Upper lobe of right lung (tissue), 1 donor: ENCODE results near the gene LEMD1. TPM values are rescaled to one million over a fixed set of nuclear protein-coding genes. Genes with fewer than 3 reads are reported as not detected.

ENCODE experiments used
- ATAC-seq: fragments of 200-7000 bp; cut with Tn5 transposase; one replicate; pipeline ENCODE4 v1.9.1; 2020; ENCODE audit warnings: mild to moderate bottlenecking, moderate library complexity
- DNase-seq: peaks from one replicate; pipeline ENCODE4 v3.0.0-alpha.2; 2020
- H3K27ac ChIP-seq: fragments of 200-600 bp; one replicate; pipeline ENCODE4 v1.8.0; 2022
- H3K27me3 ChIP-seq: fragments of 200-600 bp; one replicate; pipeline ENCODE4 v1.8.0; 2022; ENCODE audit warnings: mild to moderate bottlenecking
- H3K36me3 ChIP-seq: fragments of 200-600 bp; one replicate; pipeline ENCODE4 v1.8.0; 2022
- H3K4me1 ChIP-seq: fragments of 200-600 bp; one replicate; pipeline ENCODE4 v1.8.0; 2022
- H3K4me3 ChIP-seq: fragments of 200-600 bp; one replicate; pipeline ENCODE4 v1.8.0; 2022; ENCODE audit warnings: mild to moderate bottlenecking
- H3K9me3 ChIP-seq: fragments of 200-600 bp; one replicate; pipeline ENCODE4 v1.8.0; 2022
- intact Hi-C: fragments of 100-400 bp; cut with DNase I; formaldehyde crosslinking; loops from one replicate; pipeline ENCODE4 v1.11.0; 2022
- total RNA-seq: library from RNA; stranded (reverse); fragmentation: NEBNext Ultra II Directional; extraction: Animal tissue kit (Norgen Biotek cat#: 25700); gene quantifications from one replicate; pipeline ENCODE4 v1.2.1, GENCODE V29; 2021
- TF ChIP-seq, protein P1 (sequence below): fragments of 200-600 bp; IDR thresholded peaks from one replicate; pipeline ENCODE4 v1.8.0; 2022; ENCODE audit warnings: antibody characterized with exemption
- donor health status: DM: no; HTN: yes; CAD: no; lungs with severe emphysema.

The LEMD1 gene
- total RNA-seq, 1 donor from 2014 or later = 2.1 TPM

DNA sequence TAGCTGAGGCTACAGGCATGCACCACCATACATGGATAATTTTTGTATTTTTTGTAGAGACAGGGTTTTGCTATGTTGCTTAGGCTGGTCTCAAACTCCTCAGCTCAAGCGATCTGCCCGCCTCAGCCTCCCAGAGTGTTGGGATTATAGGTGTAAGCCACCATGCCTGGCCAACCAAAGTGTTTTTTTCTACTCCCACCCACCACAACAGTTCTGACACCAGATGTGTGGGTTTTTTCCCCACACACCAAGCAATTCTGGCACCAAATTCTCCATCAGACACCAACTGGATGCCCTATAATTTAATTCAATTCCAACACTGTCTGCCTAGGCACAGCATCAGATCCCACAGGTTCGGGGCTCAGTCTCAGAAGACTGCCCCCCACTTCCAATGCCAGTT is 44.5 kb downstream of the LEMD1 start:
- ATAC-seq (no peak), DNase-seq (no peak)
- intact Hi-C loops = no loop called here
- Histone ChIP-seq H3K4me1 (peaks cover 21% of the 10 kb centered on the region), H3K36me3 (no peaks in the 10 kb centered on the region), H3K27ac (no peak overlapping the region), H3K27me3 (no peaks in the 10 kb centered on the region), H3K4me3 (no peak overlapping the region), H3K9me3 (no peaks in the 10 kb centered on the region)
- TF ChIP-seq, protein P1, sequence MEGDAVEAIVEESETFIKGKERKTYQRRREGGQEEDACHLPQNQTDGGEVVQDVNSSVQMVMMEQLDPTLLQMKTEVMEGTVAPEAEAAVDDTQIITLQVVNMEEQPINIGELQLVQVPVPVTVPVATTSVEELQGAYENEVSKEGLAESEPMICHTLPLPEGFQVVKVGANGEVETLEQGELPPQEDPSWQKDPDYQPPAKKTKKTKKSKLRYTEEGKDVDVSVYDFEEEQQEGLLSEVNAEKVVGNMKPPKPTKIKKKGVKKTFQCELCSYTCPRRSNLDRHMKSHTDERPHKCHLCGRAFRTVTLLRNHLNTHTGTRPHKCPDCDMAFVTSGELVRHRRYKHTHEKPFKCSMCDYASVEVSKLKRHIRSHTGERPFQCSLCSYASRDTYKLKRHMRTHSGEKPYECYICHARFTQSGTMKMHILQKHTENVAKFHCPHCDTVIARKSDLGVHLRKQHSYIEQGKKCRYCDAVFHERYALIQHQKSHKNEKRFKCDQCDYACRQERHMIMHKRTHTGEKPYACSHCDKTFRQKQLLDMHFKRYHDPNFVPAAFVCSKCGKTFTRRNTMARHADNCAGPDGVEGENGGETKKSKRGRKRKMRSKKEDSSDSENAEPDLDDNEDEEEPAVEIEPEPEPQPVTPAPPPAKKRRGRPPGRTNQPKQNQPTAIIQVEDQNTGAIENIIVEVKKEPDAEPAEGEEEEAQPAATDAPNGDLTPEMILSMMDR = no peak

DNA sequence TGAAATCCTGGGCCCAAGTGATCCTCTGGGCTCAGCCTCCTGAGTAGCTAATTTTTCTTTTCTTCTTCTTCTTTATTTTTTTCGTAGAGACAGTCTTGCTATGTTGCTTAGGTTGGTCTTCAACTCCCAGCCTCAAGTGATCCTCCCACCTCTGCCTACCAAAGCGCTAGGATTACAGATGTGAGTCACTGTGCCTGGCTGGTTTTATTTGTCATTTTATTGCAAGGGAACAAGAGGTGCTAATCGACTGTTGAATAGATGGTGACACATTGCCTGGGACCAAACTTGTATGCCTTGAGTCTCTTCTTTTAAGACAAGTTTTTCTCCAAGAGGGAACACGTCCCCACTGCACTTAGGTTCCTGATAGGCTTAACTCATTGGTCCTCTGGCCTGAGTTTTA is 45.1 kb downstream of the LEMD1 start:
- peaks cover 21% of the 10 kb centered on the region for H3K4me1 ChIP-seq
- TF ChIP-seq, protein P1 = no peak
- intact Hi-C loops = no loop called here
- no peaks in the 10 kb centered on the region for H3K36me3 ChIP-seq
- no peak overlapping the region for H3K4me3 ChIP-seq
- DNase-seq = no peak
- ATAC-seq = no peak
- no peak overlapping the region for H3K27ac ChIP-seq
- H3K9me3 ChIP-seq = no peaks in the 10 kb centered on the region
- H3K27me3 ChIP-seq = no peaks in the 10 kb centered on the region

GRCh38 chr1:205375835-205376545 is 45.9 kb downstream of the LEMD1 start:
- TF ChIP-seq, protein P1 = no peak
- Histone ChIP-seq H3K27me3 (no peaks in the 10 kb centered on the region), H3K9me3 (no peaks in the 10 kb centered on the region), H3K4me1 (peaks cover 21% of the 10 kb centered on the region), H3K4me3 (no peak overlapping the region), H3K27ac (no peak overlapping the region), H3K36me3 (no peaks in the 10 kb centered on the region)
- ATAC-seq (peak; percentile 58), DNase-seq (no peak)
- intact Hi-C loops = no loop called here

GRCh38 chr1:205374210-205375078 is 47.4 kb downstream of the LEMD1 start:
- no peak overlapping the region for H3K27ac ChIP-seq
- H3K4me3 ChIP-seq = no peak overlapping the region
- no peaks in the 10 kb centered on the region for H3K36me3 ChIP-seq
- H3K27me3 ChIP-seq = no peaks in the 10 kb centered on the region
- ATAC-seq (peak; percentile 65), DNase-seq (no peak)
- intact Hi-C loops = no loop called here
- H3K4me1 ChIP-seq = peaks cover 21% of the 10 kb centered on the region
- TF ChIP-seq, protein P1 = no peak
- H3K9me3 ChIP-seq = no peaks in the 10 kb centered on the region

- ATAC-seq = no peak
Measured at GRCh38 chr1:205373798-205374175, 48.1 kb downstream of the LEMD1 start.

More at GRCh38 chr1:205373798-205374175, 48.1 kb downstream of the LEMD1 start:
- DNase-seq = no peak
- no peak overlapping the region for H3K27ac ChIP-seq
- TF ChIP-seq, protein P1 = no peak
- H3K4me1 ChIP-seq = peaks cover 21% of the 10 kb centered on the region
- no peak overlapping the region for H3K4me3 ChIP-seq
- intact Hi-C loops = no loop called here
- H3K36me3 ChIP-seq = no peaks in the 10 kb centered on the region
- no peaks in the 10 kb centered on the region for H3K9me3 ChIP-seq
- H3K27me3 ChIP-seq = no peaks in the 10 kb centered on the region
